Osteocyte (in vitro differentiated cells): ENCODE data around the gene ACY1. TPM values are rescaled to one million over a fixed set of nuclear protein-coding genes. Genes with fewer than 3 reads are reported as not detected.

ENCODE experiments used
- DNase-seq: peaks from one replicate; pipeline ENCODE4 v3.0.0; 2021; ENCODE audit warnings: mixed read lengths; ENCODE audit not compliant: unreplicated experiment; ENCODE audit errors: extremely low spot score
- H3K27ac Mint-ChIP-seq: one replicate; pipeline ENCODE4 v1.8.0; 2021; ENCODE audit warnings: mild to moderate bottlenecking, mixed read lengths; ENCODE audit not compliant: unreplicated experiment
- H3K27me3 Mint-ChIP-seq: one replicate; pipeline ENCODE4 v1.8.0; 2021; ENCODE audit warnings: mixed read lengths; ENCODE audit not compliant: unreplicated experiment
- H3K36me3 Mint-ChIP-seq: one replicate; pipeline ENCODE4 v1.8.0; 2021; ENCODE audit warnings: mixed read lengths; ENCODE audit not compliant: unreplicated experiment
- H3K4me1 Mint-ChIP-seq: one replicate; pipeline ENCODE4 v1.8.0; 2021; ENCODE audit warnings: mixed read lengths; ENCODE audit not compliant: unreplicated experiment
- H3K4me3 Mint-ChIP-seq: one replicate; pipeline ENCODE4 v1.8.0; 2021; ENCODE audit warnings: mild to moderate bottlenecking, moderate library complexity, mixed read lengths; ENCODE audit not compliant: unreplicated experiment
- H3K9me3 Mint-ChIP-seq: one replicate; pipeline ENCODE4 v1.8.0; 2021; ENCODE audit warnings: mixed read lengths; ENCODE audit not compliant: unreplicated experiment
- CTCF ChIP-seq: fragments of 200-600 bp; sonication (generic); IDR thresholded peaks from 2 replicates; pipeline ENCODE4 v1.5.0; 2021; ENCODE audit warnings: antibody characterized with exemption, mild to moderate bottlenecking, moderate library complexity
- total RNA-seq: library from RNA; stranded (reverse); gene quantifications from 2 replicates; pipeline ENCODE4 v1.2.1, GENCODE V29; 2021

Gene ACY1
- total RNA-seq, 1 donor from 2014 or later: 40.1 TPM

GRCh38 chr3:52034651-52035050 lies 51.3 kb downstream of the ACY1 start:
- DNase-seq: no peak
- no peak overlapping the region for H3K4me3 Mint-ChIP-seq
- H3K27ac Mint-ChIP-seq: no peak overlapping the region
- H3K4me1 Mint-ChIP-seq: no peaks in the 10 kb centered on the region
- H3K27me3 Mint-ChIP-seq: no peaks in the 10 kb centered on the region
- H3K36me3 Mint-ChIP-seq: no peaks in the 10 kb centered on the region
- TF ChIP-seq CTCF: no peak
- H3K9me3 Mint-ChIP-seq: no peaks in the 10 kb centered on the region

- DNase-seq: no peak
- no peaks in the 10 kb centered on the region for H3K27me3 Mint-ChIP-seq
- no peak for TF ChIP-seq CTCF
Measured at GRCh38 chr3:52036222-52036694, 52.9 kb downstream of the ACY1 start.

GRCh38 chr3:52036829-52037228 lies 53.5 kb downstream of the ACY1 start:
- Mint-ChIP-seq H3K36me3 (no peaks in the 10 kb centered on the region), H3K9me3 (no peaks in the 10 kb centered on the region), H3K4me1 (peaks cover 6% of the 10 kb centered on the region), H3K27ac (no peak overlapping the region), H3K4me3 (no peak overlapping the region), H3K27me3 (no peaks in the 10 kb centered on the region)
- TF ChIP-seq CTCF: no peak
- no peak for DNase-seq

More at GRCh38 chr3:52036222-52036694, 52.9 kb downstream of the ACY1 start:
- H3K4me1 Mint-ChIP-seq: peaks cover 5% of the 10 kb centered on the region
- no peaks in the 10 kb centered on the region for H3K36me3 Mint-ChIP-seq
- no peaks in the 10 kb centered on the region for H3K9me3 Mint-ChIP-seq
- H3K4me3 Mint-ChIP-seq: no peak overlapping the region
- no peak overlapping the region for H3K27ac Mint-ChIP-seq

GRCh38 chr3:52037291-52037690 lies 54.0 kb downstream of the ACY1 start:
- H3K4me1 Mint-ChIP-seq: peaks cover 6% of the 10 kb centered on the region
- no peak overlapping the region for H3K27ac Mint-ChIP-seq
- no peak for TF ChIP-seq CTCF
- no peaks in the 10 kb centered on the region for H3K36me3 Mint-ChIP-seq
- H3K9me3 Mint-ChIP-seq: no peaks in the 10 kb centered on the region
- H3K4me3 Mint-ChIP-seq: no peak overlapping the region
- no peaks in the 10 kb centered on the region for H3K27me3 Mint-ChIP-seq
- DNase-seq: no peak

GRCh38 chr3:52038227-52038626 lies 54.9 kb downstream of the ACY1 start:
- H3K9me3 Mint-ChIP-seq: no peaks in the 10 kb centered on the region
- H3K4me3 Mint-ChIP-seq: no peak overlapping the region
- TF ChIP-seq CTCF: no peak
- H3K4me1 Mint-ChIP-seq: peaks cover 12% of the 10 kb centered on the region
- no peaks in the 10 kb centered on the region for H3K36me3 Mint-ChIP-seq
- no peak overlapping the region for H3K27ac Mint-ChIP-seq
- H3K27me3 Mint-ChIP-seq: no peaks in the 10 kb centered on the region
- DNase-seq: no peak

Other genes starting within 250 kb of the ACY1 start
- gene IQCF6, start 204.3 kb upstream of the ACY1 start, total RNA-seq: not detected in 2 replicates
- gene IQCF2, start 121.9 kb upstream of the ACY1 start, total RNA-seq: not detected in 2 replicates
- gene IQCF5, start 107.9 kb upstream of the ACY1 start, total RNA-seq: not detected in 2 replicates
- not detected in 2 replicates for gene IQCF1, start 80.2 kb upstream of the ACY1 start, total RNA-seq
- 20.7 and 22.8 TPM in 2 replicates for gene RRP9, start 41.6 kb upstream of the ACY1 start, total RNA-seq
- gene PARP3, start 41.2 kb upstream of the ACY1 start, total RNA-seq: 12.4 and 13.4 TPM in 2 replicates
- not detected in 2 replicates for gene GPR62, start 28.2 kb upstream of the ACY1 start, total RNA-seq
- gene PCBP4, start 16.1 kb upstream of the ACY1 start, total RNA-seq: 47.5 and 50.8 TPM in 2 replicates
- 42.7 and 45.2 TPM in 2 replicates for gene ABHD14B, start 9.5 kb upstream of the ACY1 start, total RNA-seq
- 12.2 and 14.6 TPM in 2 replicates for gene ABHD14A, start 8.5 kb upstream of the ACY1 start, total RNA-seq
- 881 and 957 TPM in 2 replicates for gene RPL29, start 12.4 kb downstream of the ACY1 start, total RNA-seq
- gene DUSP7, start 73.0 kb downstream of the ACY1 start, total RNA-seq: 19.4 and 21.2 TPM in 2 replicates
- gene POC1A, start 170.9 kb downstream of the ACY1 start, total RNA-seq: 4.9 and 5.1 TPM in 2 replicates
- gene ALAS1, start 214.6 kb downstream of the ACY1 start, total RNA-seq: 34.8 and 36.2 TPM in 2 replicates
- not detected in 2 replicates for gene TLR9, start 242.1 kb downstream of the ACY1 start, total RNA-seq